ENCODE measurements around the gene KLK5.

Gene KLK5

DNA sequence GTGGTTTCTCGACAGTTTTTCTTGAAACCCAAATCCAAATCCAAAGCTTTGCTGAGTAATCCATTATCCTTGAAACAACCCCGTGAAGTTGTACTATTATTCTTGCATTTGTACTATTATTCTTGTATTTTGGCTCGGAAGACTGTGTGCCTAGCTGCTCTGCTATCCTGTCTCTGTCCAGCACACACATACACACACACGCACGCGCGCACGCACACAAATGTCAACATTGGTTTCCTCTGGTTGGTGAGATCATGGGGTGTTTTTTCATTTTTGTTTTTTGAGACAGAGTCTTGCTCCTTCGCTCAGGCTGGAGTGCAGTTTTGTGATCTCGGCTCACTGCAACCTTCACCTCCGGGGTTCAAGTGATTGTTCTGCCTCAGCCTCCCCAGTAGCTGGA, 26.7 kb downstream of the KLK5 start:
- Mint-ChIP-seq H3K4me3 (no peak overlapping the region), H3K36me3 (ENCODE audit: insufficient read depth) (no peaks in the 10 kb centered on the region), H3K4me1 (ENCODE audit: low read depth in 2 of 2) (peaks cover 7 to 9% of the 10 kb centered on the region in 2 donors), H3K9me3 (no peaks in the 10 kb centered on the region), H3K27ac (no peak overlapping the region), H3K27me3 (peaks cover 26 to 46% of the 10 kb centered on the region in 2 donors)
- DNase-seq (no peak), ATAC-seq (replicated peaks) (no peak)

DNA sequence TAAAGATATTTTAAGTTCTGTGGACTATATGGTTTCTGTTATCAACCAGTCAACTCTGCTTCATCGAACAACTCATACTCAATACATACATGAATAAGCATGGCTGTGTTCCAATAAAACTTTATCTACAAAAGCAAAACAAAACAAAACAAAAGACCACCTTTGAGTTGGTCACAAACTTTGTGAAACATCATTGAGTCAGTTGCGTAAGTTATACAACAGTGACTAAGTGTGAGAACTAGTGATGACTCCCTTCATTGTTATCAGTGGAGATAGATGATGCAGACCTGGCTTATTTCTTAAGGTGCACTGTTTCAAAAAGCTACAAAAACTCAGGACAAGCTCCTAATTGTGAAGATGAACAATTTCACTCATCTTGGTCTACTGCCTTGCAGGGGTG, 27.1 kb downstream of the KLK5 start:
- Mint-ChIP-seq H3K4me3 (no peak overlapping the region), H3K36me3 (ENCODE audit: insufficient read depth) (no peaks in the 10 kb centered on the region), H3K27me3 (peaks cover 22 to 45% of the 10 kb centered on the region in 2 donors), H3K4me1 (ENCODE audit: low read depth in 2 of 2) (peaks cover 7 to 9% of the 10 kb centered on the region in 2 donors), H3K9me3 (no peaks in the 10 kb centered on the region), H3K27ac (no peak overlapping the region)
- DNase-seq (no peak), ATAC-seq (replicated peaks) (no peak)

DNA sequence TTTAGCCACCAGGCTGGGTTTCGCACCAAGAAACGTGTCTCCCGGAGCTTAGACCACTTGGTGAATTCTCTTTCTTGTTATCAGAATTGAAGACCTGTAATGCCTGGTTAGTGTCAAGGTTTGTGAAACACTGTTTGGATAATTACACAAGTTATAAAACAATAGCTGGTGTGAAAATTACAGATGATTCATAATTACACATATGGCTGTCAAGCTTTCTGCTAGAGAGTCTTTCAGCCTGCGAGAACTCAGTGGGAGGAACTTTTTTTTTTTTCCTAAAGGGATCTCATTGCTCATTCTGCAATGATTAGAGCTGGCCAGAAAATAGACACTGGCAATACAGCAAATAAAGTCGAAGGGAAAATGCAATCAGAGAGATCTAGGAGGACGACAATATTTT, 28.3 kb downstream of the KLK5 start:
- no peaks in the 10 kb centered on the region for H3K9me3 Mint-ChIP-seq
- peaks cover 7 to 9% of the 10 kb centered on the region in 2 donors for H3K4me1 Mint-ChIP-seq (ENCODE audit: low read depth in 2 of 2)
- no peak overlapping the region for H3K4me3 Mint-ChIP-seq
- H3K36me3 Mint-ChIP-seq (ENCODE audit: insufficient read depth): no peaks in the 10 kb centered on the region
- H3K27ac Mint-ChIP-seq: no peak overlapping the region
- ATAC-seq (replicated peaks) (no peak), DNase-seq (no peak)
- H3K27me3 Mint-ChIP-seq: peaks cover 31 to 48% of the 10 kb centered on the region in 2 donors

DNA sequence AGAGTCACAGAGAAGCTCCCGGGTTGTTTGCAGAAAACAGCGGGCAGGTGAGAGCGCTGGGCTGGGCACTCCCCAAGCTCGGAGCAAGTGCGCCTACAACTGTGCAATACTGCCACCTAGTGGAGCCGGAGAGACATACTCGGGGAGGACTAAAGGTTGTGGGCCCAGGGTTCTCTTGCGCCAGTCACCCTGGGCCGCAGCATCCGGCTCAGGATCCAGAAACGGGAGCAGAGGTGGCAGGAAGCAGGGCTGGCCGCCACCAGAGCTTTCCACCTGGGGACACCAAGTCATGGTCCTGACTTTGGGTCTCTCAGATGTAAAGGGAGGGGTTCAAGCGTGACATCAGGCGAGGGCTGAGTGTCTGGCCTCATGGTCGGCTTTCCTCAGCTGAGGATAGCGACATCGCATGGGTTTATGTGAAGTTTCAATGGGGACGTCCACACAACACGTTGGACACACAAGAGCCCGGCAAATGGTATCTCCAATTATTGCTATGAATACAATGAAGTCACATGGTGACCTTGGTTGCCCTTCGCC, 30.5 kb downstream of the KLK5 start:
- DNase-seq: peak; percentile 60 to 64 (median 61)
- Mint-ChIP-seq H3K4me3 (no peak overlapping the region), H3K4me1 (ENCODE audit: low read depth in 2 of 2) (peaks cover 7 to 9% of the 10 kb centered on the region in 2 donors), H3K27me3 (peaks cover 38 to 50% of the 10 kb centered on the region in 2 donors), H3K27ac (no peak overlapping the region), H3K36me3 (ENCODE audit: insufficient read depth) (no peaks in the 10 kb centered on the region), H3K9me3 (no peaks in the 10 kb centered on the region)
- peak; percentile 78 for ATAC-seq (replicated peaks)

DNA sequence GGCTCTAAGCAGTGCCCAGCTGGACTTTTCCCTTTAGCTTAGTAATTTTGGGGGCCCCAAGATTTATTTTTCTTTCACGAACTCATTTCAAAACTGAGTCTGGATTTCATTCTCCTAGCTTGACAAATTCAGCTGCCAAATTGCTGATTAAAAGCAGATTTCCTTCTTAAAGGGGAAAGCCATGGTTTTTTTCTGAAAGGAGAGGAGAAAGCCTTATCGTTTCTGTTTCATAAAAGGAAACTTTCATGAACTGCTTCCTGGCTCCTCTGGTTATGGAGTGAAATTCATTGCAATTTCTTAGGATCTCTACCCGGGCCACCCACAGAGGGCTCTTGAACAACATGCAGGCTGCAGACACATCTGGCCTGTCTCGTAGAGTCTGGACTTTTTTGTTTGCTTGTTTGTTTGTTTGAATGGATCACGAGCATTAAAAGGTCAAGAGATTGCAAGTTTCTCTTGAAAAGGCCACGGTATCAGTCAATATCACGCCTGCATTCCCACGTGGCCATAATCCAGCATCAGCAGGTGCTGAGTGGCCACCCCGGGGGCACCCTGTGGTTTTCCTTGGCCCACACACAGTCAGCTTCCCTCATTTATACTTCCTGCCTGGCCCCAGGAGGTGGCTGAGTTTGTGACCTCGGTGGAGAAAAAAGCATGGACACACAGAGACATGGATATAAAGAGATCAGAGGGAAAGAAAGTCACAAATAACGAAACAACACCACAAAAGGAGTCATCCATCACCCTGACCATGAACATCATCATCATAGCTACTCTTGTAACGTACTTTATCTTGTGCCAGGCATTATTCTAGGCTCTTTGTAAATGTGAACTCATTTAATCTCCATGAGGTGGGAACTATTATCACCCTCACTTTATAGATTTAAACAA, 31.2 kb downstream of the KLK5 start:
- H3K27me3 Mint-ChIP-seq: peaks cover 41 to 52% of the 10 kb centered on the region in 2 donors
- H3K27ac Mint-ChIP-seq: no peak overlapping the region

DNA sequence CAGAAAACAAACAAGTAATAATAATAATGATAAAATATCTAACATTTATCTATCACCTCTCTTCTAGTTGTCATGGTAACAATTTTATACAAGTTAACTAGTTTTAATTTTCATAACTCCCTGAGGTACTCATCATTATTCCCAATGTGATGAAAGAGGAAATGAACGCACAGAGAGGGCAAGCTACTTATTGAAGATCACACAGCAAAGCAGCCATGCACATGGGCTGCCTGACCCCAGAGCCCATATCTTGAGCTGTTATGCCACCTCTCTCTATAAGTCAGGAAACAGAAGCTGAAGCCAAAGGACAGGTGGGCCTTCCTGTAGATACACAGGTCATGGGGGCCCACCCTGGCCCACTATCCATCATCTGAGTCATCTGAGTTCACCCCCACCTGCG, 36.8 kb downstream of the KLK5 start:
- Mint-ChIP-seq H3K36me3 (ENCODE audit: insufficient read depth) (no peaks in the 10 kb centered on the region), H3K27me3 (peaks cover 28 to 32% of the 10 kb centered on the region in 2 donors), H3K4me1 (ENCODE audit: low read depth in 2 of 2) (no peaks in the 10 kb centered on the region), H3K4me3 (no peak overlapping the region), H3K9me3 (no peaks in the 10 kb centered on the region), H3K27ac (no peak overlapping the region)
- no peak for DNase-seq
- ATAC-seq (replicated peaks): no peak

More for the DNA sequence above, 31.2 kb downstream of the KLK5 start:
- DNase-seq: no peak
- no peak for ATAC-seq (replicated peaks)
- no peaks in the 10 kb centered on the region for H3K36me3 Mint-ChIP-seq (ENCODE audit: insufficient read depth)
- H3K4me3 Mint-ChIP-seq: no peak overlapping the region
- peaks cover 7 to 9% of the 10 kb centered on the region in 2 donors for H3K4me1 Mint-ChIP-seq (ENCODE audit: low read depth in 2 of 2)
- no peaks in the 10 kb centered on the region for H3K9me3 Mint-ChIP-seq

DNA sequence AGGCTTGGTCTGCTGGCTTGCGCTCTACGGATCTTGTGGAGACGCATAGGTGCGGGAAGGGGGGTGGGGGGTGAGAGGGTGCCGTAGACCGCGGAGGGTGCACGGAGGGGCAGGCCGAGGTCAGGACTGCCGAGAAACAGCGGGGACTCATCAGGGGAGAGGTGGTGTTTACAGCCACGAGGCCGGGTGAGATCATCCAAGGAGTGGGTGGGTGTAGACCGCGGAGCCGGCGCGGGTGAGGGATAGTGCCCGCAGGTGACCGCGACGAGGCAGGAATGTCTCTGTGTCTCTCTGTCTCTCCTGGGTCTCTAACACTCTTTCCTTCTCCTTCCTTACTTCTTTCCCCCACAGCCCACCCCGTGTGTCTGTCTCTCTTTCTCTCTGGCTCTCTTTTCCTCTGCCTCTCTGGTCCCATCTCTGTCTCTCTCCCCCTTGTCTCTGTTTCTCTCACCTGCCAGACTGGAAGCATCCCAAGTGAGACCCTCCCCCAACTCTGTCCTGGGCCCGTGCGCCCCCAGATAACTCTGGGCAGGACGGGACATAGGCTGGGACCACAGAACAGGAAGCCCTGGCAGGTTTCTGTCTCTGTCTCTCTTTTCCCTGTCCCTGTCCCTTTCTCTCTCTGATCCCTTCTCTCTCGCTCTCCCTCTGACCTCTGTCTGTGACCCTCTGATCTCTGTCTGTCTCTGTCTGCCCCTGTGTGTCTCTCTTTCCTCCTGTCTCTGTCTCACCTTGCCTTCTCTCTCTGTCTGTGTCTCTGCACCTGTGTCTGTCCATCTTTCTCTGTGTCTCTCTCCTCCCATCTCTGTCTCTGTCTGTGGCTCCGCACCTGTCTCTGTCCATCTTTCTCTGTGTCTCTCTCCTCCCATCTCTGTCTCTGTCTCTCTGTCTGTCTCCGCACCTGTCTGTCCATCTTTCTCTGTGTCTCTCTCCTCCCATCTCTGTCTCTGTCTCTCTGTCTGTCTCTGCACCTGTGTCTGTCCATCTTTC, 39.8 kb downstream of the KLK5 start:
- Mint-ChIP-seq H3K4me1 (ENCODE audit: low read depth in 2 of 2) (peaks cover 4 to 8% of the 10 kb centered on the region in 2 donors), H3K27ac (no peak overlapping the region), H3K36me3 (ENCODE audit: insufficient read depth) (no peaks in the 10 kb centered on the region), H3K9me3 (no peaks in the 10 kb centered on the region), H3K27me3 (peaks cover 6 to 9% of the 10 kb centered on the region in 2 donors), H3K4me3 (no peak overlapping the region)
- ATAC-seq (replicated peaks) (no peak), DNase-seq (no peak)

DNA sequence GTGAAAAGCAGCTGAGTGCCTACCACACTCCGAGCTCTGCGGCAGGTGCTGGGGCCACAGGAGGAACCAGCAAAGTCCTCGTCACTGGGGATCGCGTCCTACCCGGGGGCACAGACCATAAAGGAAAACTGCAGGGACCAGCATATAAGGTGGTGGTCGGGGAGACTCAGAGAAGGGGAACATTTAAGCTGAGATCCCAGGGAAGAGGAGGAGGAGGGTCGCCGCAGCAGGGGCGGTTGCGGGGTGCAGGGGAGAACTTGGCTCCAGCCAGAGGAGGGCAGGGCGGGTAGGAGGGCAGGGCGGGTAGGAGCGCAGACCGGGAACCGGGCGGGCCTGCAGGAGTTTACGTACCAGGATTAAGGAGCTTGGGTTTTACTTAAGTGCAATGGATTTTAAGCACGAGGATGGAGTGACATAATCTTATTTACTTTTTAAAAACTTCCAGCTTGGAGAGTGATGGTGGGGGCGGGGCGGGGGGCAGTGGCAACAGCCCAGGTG, 40.7 kb downstream of the KLK5 start:
- peaks cover 5 to 6% of the 10 kb centered on the region in 2 donors for H3K27me3 Mint-ChIP-seq
- DNase-seq (no peak), ATAC-seq (replicated peaks) (no peak)
- H3K36me3 Mint-ChIP-seq (ENCODE audit: insufficient read depth): no peaks in the 10 kb centered on the region
- no peaks in the 10 kb centered on the region for H3K9me3 Mint-ChIP-seq
- no peak overlapping the region for H3K27ac Mint-ChIP-seq
- H3K4me3 Mint-ChIP-seq: no peak overlapping the region
- peaks cover 4 to 8% of the 10 kb centered on the region in 2 donors for H3K4me1 Mint-ChIP-seq (ENCODE audit: low read depth in 2 of 2)

DNA sequence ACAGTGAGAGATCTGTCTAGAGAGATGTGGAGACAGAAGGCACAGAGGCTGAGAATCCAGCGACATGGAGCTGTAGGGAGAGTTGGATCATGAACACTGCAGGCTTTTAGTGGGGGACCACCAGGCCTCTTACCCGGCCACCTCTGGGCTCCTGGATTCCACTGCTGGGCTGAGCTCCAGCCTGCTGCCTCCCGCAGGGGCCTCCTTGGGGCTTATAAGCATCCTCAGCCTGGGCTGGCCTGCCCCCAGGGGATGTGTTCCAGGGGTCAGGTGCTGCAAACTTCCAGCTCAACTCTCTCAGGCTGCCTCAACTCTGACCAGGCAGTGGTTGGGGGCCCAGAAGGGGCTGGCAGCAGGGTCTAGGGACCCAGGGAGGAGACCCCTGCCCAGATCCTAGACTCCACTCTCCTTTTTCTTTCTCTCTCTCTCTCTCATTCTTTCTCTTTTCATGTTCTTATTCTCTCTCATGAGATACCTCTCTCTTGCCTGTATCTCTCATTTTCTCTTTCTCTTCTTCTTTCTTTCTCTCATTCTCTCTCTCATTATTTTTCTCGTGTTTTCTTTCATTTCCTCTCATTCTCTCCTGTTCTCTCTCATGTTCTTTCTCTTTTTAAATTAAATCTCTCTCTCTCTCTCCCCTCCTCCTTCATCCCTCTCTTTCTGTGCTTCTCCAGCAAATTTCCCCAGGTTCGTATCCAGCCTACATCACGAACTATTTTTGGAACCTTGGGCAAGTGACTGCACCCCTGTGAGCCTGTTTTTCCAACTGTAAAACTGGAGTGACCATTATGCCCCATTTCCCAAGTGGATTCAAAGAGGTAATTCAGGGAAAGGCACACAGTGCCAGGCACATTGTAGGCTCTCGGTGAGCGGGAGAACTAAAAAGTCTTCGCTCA, 41.4 kb downstream of the KLK5 start, which contains the start of gene KLK4:
KLK4 (minus strand) TSS at position 190 of the 896 bp plus-strand sequence. CDS start 657 bp downstream, outside the sequence.
- DNase-seq: no peak
- H3K9me3 Mint-ChIP-seq: no peaks in the 10 kb centered on the region
- no peak for ATAC-seq (replicated peaks)
- no peak within 1 kb of the TSS for H3K4me3 Mint-ChIP-seq
- H3K27me3 Mint-ChIP-seq: no peaks in the 10 kb centered on the region
- no peak within 1 kb of the TSS for H3K27ac Mint-ChIP-seq
- H3K36me3 Mint-ChIP-seq (ENCODE audit: insufficient read depth): no peaks in the 10 kb centered on the region
- peaks cover 4 to 8% of the 10 kb centered on the region in 2 donors for H3K4me1 Mint-ChIP-seq (ENCODE audit: low read depth in 2 of 2)

DNA sequence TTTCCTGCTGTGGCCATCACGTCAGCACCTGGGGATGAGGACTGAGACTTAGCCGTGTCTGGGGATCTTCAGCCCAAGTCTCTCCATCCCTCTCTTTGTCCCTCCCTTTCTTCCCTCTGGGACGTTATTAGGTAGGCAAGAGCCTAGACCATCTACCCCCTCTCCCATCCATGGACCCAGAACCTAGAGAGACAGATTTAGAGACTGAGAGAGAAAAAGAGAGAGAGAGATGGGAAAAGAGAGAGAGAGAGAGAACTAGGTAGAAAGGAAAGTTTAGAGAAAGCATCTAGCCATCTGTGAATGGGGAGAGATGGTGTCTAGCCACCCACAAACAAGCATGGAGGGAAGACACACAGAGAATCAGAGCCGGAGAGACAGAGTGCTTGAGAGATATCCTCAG, 42.1 kb downstream of the KLK5 start:
- DNase-seq (no peak), ATAC-seq (replicated peaks) (no peak)
- no peaks in the 10 kb centered on the region for H3K9me3 Mint-ChIP-seq
- H3K27ac Mint-ChIP-seq: no peak overlapping the region
- no peaks in the 10 kb centered on the region for H3K36me3 Mint-ChIP-seq (ENCODE audit: insufficient read depth)
- peaks cover 0 to 6% of the 10 kb centered on the region in 2 donors for H3K27me3 Mint-ChIP-seq
- no peak overlapping the region for H3K4me3 Mint-ChIP-seq
- peaks cover 4 to 8% of the 10 kb centered on the region in 2 donors for H3K4me1 Mint-ChIP-seq (ENCODE audit: low read depth in 2 of 2)

DNA sequence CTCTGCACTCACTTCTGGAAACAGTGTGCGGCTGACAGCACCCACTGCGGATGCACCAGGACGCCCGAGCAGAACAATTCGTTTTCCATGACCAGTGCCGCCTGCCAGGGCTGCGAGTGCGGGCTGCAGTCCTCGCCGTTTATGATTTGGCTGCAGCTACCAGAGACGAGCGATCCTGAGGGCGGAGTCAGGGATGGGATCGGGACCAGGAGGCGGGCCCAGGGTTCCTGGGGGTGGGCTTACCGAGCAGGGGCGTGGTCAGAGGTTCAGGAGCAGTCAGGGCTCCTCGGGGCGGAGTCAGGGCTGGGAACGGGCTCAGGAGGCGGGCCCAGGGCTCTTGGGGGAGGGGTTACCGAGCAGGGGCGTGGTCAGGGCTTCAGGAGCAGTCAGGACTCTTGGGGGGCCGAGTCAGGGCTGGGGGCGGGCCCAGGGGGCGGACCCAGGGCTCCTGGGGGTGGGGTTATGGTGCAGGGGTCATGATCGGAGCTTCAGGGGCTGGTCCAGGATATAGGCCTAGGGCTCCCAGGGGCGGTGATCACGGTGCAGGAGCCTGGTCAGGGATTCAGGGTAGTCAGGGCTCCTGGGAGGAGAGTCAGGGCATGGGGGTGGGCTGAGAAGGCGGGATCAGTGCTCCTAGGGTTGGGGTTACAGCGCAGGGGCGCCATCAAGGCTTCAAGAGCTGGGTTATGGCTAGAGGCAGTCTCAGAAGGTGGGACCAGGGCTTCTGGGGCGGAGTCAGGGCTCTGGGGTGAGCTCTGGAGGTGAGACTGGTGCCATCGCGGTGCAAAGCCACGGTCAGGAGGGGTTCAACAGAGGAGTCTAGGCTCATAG, 43.4 kb downstream of the KLK5 start:
- ATAC-seq (replicated peaks) (no peak), DNase-seq (no peak)
- Mint-ChIP-seq H3K9me3 (no peaks in the 10 kb centered on the region), H3K27ac (no peak overlapping the region), H3K4me3 (peak overlapping the region in 1 of 2 donors; percentile 33), H3K36me3 (ENCODE audit: insufficient read depth) (no peaks in the 10 kb centered on the region), H3K27me3 (peaks cover 0 to 14% of the 10 kb centered on the region in 2 donors), H3K4me1 (ENCODE audit: low read depth in 2 of 2) (peaks cover 4 to 8% of the 10 kb centered on the region in 2 donors)

DNA sequence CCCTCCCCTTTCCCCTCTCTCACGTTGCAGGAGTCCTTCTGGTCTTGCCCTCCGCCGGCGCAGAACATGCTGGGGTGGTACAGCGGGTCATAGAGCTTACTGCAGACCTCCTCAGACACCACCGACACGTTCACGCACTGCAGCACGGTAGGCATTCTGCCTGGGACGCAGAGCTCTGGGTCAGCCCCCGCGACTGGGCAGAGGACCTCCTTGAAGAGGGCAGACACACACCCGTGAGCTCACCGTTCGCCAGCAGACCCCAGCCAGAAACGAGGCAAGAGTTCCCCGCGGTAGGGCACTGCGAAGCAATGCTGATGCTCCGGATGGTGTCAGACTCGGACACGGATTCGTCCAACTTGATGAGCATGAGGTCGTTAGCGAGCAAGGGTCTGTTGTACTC, 44.5 kb downstream of the KLK5 start:
- no peak for ATAC-seq (replicated peaks)
- peaks cover 4 to 8% of the 10 kb centered on the region in 2 donors for H3K4me1 Mint-ChIP-seq (ENCODE audit: low read depth in 2 of 2)
- H3K27me3 Mint-ChIP-seq: peaks cover 8 to 18% of the 10 kb centered on the region in 2 donors
- no peak overlapping the region for H3K27ac Mint-ChIP-seq
- H3K36me3 Mint-ChIP-seq (ENCODE audit: insufficient read depth): peaks cover 3% of the 10 kb centered on the region
- no peak overlapping the region for H3K4me3 Mint-ChIP-seq
- no peaks in the 10 kb centered on the region for H3K9me3 Mint-ChIP-seq
- DNase-seq: no peak
